Measurements from ENCODE around the gene ZFP2.
A peak's percentile ranks its signal among the peaks of the same experiment; 100 is the strongest.
"Not testable (repeated sequence)": the region's sequence is repeated elsewhere in the genome, so short reads cannot be mapped to it uniquely, and the experiment has no call there.

The ZFP2 gene

GRCh38 chr5:178895615-178896571 lies at the start of gene ZFP2:
Gene ZFP2 (plus strand): TSS chr5:178895913. CDS start chr5:178931314, 35,401 bp downstream.
- peak; percentile 77 for DNase-seq

- DNase-seq: no peak
Observed at GRCh38 chr5:178849316-178849715, 46.4 kb upstream of the ZFP2 start.

GRCh38 chr5:178851951-178852350 lies 43.8 kb upstream of the ZFP2 start:
- no peak for DNase-seq

GRCh38 chr5:178854284-178854683 lies 41.4 kb upstream of the ZFP2 start:
- no peak for DNase-seq

- peak; percentile 94 for DNase-seq
Observed at GRCh38 chr5:178859625-178860521, 35.8 kb upstream of the ZFP2 start, which contains the start of gene ZNF354B. Gene ZNF354B (plus strand): TSS chr5:178859953. CDS start chr5:178861048, 1,095 bp downstream.

GRCh38 chr5:178860615-178861014 lies 35.1 kb upstream of the ZFP2 start:
- not testable (repeated sequence) for DNase-seq

GRCh38 chr5:178861627-178862026 lies 34.1 kb upstream of the ZFP2 start:
- no peak for DNase-seq

- DNase-seq: no peak
Observed at GRCh38 chr5:178866946-178867345, 28.8 kb upstream of the ZFP2 start.

GRCh38 chr5:178869577-178869976 lies 26.1 kb upstream of the ZFP2 start:
- DNase-seq: no peak

GRCh38 chr5:178870411-178870810 lies 25.3 kb upstream of the ZFP2 start:
- DNase-seq: no peak

GRCh38 chr5:178872302-178872701 lies 23.4 kb upstream of the ZFP2 start:
- DNase-seq: no peak

- not testable (repeated sequence) for DNase-seq
Observed at GRCh38 chr5:178883115-178883694, 12.5 kb upstream of the ZFP2 start.

- DNase-seq: no peak
Observed at GRCh38 chr5:178883815-178884430, 11.8 kb upstream of the ZFP2 start.

GRCh38 chr5:178899289-178899688 lies 3.6 kb downstream of the ZFP2 start:
- DNase-seq: no peak

- no peak for DNase-seq
Observed at GRCh38 chr5:178902849-178903248, 7.1 kb downstream of the ZFP2 start.

- DNase-seq: no peak
Observed at GRCh38 chr5:178931846-178932760, 36.4 kb downstream of the ZFP2 start.

GRCh38 chr5:178940569-178941360 lies 45.1 kb downstream of the ZFP2 start, which contains the start of gene ZNF454:
Gene ZNF454 (plus strand): TSS chr5:178941198. CDS start chr5:178942792, 1,594 bp downstream.
- peak; percentile 90 for DNase-seq

GRCh38 chr5:178941361-178941760 lies 45.6 kb downstream of the ZFP2 start:
- no peak for DNase-seq

- DNase-seq: no peak
Observed at GRCh38 chr5:178965465-178966055, 69.8 kb downstream of the ZFP2 start.

- no peak for DNase-seq
Observed at GRCh38 chr5:178981381-178981780, 85.7 kb downstream of the ZFP2 start.
